SKM-1 treated with dmso at 0.1 percent for 144 hours (cell line): ENCODE results near the gene HHIPL1.
"Not testable (repeated sequence)": the region's sequence is repeated elsewhere in the genome, so short reads cannot be mapped to it uniquely, and the experiment has no call there.

Experiments
- DNase-seq: peaks from one replicate; lab custom pipeline; 2025; ENCODE audit not compliant: unreplicated experiment; lab: John Stamatoyannopoulos, UW

HHIPL1 gene

DNA sequence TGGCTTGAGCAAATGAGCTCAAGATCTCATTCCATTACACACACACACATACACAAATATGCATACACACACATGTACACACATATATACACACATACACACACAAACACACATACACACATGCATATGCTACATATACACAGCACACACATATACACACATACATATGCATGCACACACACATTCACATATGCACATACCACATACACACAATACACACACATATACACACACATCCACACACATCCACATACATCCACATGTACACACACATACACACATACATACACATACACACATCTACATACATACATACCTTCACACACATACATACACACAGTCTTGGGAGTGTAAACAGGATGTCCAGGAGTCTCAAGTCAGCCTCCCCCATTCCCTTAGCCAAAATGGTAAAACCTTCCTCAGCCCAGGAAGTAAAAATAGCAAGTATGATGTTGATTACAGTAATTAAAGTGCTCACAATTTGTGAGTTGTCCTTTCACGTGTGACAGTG lies 12.8 kb downstream of the HHIPL1 start:
- DNase-seq = no peak

DNA sequence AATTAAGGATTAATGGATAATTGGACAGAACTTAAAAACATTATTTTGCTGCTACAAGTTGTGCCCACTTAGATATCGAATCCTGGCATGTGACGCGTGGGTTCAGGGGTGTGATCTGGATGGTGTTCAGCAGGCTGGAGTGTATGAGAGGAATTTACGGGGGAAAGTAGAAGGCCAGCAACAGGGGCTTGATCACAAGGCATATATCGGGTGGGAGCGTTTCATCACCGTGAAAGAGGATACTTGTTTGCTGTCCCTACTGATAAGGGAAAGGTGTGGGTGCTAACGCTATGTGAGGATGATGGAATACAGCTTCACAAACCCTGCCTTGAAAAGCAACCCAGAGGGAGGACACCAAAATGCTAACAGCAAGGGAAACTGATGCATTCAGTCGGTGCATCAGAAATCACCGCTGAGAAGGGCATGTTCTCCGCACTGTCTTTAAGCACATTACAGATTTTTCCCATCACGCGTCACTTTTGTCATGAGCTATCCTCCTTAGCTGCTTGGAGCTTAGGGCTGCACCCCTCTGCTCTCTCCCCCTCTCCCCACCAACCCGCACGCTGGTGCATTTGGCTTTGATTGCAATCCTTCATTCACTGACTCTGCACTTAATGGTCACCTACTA lies 13.4 kb downstream of the HHIPL1 start:
- no peak for DNase-seq

DNA sequence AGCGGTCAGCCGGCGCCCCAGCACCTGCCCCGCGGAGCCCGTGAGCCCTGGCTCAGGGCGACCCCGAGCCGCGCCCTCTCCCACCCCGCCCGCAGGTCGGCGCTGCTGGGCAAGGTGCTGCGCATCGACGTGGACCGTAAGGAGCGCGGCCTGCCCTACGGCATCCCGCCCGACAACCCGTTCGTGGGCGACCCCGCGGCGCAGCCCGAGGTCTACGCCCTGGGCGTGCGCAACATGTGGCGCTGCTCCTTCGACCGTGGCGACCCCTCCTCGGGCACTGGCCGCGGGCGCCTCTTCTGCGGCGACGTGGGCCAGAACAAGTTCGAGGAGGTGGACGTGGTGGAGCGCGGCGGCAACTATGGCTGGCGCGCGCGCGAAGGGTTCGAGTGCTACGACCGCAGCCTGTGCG lies 14.4 kb downstream of the HHIPL1 start:
- DNase-seq = no peak

DNA sequence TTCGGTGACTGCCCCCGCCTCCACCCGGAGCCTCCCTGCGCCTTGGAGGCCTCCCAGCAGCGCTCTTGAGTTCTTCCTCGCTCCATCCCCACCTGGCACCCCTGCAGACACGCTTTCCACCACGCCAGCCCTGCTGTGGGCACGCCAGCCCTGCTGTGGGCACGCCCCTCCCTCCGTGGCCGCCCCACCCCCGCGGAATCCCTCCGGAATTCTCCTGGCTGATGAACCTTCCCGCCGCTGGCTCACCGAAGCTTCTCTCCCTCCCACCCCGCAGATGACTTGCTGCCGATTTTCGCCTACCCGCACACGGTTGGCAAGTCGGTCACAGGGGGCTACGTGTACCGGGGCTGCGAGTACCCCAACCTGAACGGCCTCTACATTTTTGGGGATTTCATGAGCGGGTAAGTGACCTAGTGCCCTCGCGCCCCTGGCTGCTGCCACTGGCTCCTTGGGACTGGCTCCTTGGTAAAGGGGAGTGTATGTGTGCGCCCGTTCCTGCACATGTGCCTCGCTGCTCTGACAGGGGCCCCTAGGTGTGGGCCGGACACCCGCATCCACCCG lies 15.2 kb downstream of the HHIPL1 start:
- DNase-seq = no peak

DNA sequence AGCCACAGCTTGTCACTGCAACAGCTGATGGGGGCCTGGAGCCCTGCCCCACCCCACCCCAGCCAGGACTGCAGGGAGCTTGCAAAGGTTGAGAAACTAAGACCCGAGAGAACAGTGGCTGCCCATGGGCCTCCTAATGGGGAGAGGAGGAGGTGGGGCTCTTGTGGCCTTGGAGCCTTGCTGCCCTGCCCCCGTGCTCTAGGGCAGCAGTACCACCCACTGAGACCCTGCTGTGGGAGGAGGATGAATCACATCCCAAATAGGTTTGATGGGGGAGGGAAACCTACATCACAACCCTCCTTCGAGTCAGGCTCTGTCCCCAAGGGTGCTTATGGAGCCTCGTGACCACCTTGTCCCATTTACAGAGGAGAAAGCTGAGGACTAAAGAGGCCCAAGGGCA lies 15.9 kb downstream of the HHIPL1 start:
- DNase-seq = no peak

DNA sequence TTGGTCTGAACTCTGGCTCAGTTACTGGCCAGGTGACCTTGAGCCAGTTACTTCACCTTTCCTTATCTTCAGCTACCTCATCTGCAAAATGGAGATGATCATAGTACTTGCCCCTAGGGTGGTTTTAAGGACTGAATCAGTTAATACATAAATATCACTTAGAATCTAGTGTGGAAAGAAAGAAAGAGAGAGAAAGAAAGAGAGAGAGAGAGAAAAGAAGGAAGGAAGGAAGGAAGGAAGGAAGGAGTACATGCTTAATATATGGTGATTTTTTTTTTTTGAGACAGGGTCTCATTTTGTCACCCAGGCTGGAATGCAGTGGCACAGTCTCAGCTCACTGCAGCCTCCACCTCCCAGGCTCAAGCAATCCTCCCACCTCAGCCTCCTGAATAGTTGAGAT lies 16.3 kb downstream of the HHIPL1 start:
- DNase-seq = not testable (repeated sequence)

DNA sequence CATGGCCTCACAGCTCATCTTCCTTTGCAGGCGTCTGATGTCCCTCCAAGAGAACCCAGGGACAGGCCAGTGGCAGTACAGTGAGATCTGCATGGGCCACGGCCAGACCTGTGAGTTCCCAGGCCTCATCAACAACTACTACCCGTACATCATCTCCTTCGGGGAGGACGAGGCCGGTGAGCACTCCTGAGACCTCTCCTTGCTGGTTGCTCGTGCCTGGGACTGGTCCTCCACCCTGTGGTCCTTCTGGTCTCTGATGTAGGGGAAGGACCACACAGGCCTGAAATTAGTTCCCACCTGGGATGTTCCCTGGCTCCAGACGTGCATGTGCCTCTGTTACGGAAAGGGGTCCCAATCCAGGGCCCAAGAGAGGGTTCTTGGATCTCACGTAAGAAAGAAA lies 17.9 kb downstream of the HHIPL1 start:
- DNase-seq = no peak

DNA sequence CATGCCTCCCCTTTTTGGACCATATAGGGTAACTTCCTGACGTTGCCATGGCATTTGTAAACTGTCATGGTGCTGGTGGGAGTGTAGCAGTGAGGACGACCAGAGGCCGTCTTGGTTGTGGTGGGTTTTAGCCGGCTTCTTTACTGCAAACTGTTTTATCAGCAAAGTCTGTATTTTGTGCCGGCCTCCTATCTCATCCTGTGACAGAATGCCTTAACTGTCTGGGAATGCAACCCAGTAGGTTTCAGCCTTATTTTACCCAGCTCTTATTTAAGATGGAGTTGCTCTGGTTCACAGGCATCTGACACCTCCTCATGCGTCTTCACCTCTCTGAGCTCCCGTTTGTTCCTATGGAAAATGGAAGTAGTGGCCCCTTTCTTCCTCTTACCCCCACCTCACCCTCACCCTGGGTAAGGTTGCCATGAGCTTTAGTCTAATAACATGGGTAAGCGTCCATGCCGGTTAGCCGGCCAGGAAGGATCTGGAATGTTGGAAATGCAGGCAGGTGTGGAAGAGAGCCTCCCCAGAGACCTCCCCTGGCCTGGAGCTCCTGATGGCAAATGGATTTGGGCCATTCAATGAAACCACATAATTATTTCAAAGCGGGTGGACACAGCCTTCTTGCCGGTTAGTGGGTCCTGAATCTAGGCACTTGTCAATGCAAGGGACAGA lies 18.6 kb downstream of the HHIPL1 start:
- no peak for DNase-seq

DNA sequence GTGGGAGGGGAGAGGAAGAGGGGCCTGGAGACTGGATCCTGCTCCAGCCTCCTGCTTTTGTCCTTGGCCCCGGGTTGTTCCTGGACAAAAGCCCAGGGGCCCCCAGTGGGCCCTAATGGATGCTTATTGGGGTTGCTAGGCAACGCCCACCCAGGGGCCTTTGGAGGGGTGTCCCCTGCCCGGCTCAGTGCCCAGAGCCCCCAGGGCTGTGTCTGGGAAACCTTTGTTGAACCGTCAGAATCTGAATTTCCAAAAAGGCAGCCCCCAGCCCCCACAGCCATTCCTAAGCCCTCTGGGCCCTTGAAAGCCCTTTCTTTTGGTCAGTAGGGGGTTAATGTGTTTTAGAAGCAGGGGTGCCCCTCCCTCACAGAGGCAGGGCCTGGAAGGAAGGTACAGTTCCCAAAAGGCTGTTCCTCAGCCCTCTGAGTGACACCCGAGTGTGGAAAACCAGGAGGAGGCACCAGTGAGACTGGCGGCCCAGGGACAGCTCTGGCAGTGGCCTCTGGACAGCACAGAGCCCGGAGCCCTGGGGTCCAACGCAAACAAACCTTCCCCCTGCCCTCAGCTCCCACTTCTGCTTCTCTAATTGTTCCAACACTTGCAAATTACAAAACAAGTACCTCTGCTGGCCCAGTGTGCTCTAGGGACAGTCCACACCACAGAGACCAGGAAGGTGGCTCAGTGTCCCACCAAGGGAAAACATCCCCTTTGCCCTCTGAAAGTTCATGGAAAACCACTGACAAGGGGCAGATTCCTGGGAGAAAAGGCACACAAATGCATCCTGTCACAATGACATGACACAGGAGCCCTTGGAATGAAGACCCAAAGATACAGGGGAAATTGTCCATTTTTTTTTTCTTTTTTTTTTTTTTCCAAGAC lies 19.4 kb downstream of the HHIPL1 start:
- DNase-seq = no peak

DNA sequence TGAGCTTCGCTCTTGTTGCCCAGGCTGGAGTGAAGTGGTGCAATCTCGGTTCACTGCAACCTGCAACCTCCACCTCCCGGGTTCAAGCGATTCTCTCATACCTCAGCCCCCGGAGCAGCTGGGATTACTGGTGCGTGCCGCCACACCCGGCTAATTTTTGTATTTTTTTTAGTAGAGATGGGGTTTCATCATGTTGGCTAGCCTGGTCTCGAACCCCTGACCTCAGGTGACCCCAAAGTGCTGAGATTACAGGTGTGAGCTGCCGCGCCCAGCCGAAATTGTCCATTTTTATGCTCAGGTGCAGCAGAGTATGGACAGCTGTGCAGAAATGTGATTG lies 20.0 kb downstream of the HHIPL1 start:
- DNase-seq = no peak

DNA sequence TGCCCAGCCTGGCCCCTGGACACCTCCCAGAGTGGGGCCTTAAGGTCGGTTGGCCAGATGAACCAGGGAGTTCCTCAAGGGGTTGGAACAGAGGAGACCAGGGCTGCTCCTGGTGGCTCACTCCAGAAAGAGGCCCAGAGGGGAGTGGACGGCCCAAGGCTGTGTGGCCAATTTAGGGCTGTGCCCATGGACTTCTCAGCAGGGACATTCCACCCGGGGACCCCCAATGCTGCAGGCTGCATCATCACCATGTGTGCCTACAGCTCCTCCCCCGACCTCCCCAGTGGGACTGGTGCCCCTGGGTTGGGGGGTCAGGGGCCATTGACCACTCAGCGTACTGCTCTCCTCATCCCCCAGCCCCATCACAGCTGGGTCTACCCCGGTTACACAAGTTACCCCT lies 21.6 kb downstream of the HHIPL1 start:
- no peak for DNase-seq

DNA sequence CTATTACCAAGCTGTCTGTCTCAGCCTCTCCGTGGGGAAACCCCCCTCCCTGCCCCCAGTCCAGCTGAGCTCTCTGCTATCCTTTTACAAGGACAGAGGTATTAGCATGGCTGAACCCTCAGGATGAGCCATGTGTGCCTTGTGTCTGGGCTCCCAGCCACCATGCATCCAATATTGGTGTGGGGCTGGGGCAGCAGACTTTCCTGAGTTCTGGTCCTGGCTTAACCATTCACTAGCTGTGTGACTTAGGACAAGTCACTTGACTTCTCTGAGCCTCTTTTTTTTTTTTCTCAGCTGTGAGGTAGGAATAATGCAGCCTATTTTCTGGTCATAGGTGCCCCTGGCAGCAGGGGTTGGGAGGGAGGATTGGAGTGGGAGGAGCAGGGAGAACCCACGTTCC lies 22.1 kb downstream of the HHIPL1 start:
- no peak for DNase-seq

DNA sequence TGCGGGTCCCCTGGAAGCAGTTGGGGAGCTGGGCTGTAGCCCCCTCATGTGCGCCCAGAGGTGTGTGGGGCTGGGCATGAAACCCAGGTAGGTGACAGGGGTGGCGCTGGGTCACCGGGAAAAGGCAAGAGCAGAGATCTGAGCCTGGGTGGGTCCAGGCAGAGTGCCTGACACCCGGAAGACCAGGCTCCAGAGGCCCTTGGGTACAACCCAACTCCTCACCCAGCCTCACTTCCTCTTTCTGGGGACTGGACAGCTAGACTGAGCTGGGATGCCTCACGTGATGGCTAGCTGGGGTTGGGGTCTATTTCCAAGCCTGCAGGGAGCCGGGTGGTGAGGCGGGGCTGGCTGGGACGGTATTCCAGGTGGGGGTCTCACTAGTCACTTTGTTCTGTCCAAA lies 22.9 kb downstream of the HHIPL1 start:
- peak; percentile 20 for DNase-seq

DNA sequence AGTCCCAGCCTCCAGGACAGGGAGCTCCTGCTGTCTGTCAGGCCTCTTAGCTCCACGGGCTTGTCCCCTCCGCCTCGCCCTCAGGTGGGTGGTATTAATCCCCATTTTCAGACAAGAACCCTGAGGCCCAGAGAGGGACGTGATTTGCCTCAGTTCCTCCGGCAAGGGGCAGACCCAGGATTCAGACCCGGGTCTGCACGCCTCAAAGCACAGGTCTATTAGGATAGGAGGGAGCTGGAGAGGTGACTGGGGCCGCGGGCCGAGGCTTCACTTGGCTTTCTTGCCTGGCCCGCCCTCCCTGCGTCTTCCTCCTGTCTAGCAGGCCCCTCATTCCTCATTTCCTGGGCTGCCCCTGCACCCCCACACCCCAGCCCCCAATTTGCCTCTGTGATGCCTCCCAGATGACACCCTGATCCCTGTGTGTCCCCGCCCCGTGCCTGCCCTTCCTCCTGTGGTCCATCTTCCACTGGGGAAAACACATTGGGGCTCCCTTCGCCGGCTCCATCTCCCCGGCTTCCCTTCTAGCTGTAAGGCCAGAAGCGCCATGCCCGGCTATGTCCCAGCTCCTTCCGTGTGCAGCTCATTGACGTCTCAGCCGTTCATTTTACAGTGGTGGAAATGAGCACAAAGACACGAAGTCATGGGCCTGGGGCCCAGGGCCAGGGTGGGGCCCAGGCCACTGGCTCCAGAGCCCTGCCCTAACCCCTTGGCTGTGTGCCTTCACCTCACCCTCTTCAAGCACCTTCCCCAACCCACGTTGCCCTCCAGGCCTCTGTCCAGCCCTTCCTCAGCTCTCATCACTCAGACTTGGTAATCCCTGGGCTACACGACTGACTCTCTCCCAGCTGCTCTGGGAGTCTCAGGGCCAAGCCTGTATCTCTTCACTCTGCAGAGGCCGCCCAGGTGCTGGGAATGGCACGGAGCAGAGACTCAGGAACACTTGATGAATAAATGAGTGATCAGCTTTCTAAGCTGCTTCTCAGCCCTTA lies 23.7 kb downstream of the HHIPL1 start:
- DNase-seq = no peak

DNA sequence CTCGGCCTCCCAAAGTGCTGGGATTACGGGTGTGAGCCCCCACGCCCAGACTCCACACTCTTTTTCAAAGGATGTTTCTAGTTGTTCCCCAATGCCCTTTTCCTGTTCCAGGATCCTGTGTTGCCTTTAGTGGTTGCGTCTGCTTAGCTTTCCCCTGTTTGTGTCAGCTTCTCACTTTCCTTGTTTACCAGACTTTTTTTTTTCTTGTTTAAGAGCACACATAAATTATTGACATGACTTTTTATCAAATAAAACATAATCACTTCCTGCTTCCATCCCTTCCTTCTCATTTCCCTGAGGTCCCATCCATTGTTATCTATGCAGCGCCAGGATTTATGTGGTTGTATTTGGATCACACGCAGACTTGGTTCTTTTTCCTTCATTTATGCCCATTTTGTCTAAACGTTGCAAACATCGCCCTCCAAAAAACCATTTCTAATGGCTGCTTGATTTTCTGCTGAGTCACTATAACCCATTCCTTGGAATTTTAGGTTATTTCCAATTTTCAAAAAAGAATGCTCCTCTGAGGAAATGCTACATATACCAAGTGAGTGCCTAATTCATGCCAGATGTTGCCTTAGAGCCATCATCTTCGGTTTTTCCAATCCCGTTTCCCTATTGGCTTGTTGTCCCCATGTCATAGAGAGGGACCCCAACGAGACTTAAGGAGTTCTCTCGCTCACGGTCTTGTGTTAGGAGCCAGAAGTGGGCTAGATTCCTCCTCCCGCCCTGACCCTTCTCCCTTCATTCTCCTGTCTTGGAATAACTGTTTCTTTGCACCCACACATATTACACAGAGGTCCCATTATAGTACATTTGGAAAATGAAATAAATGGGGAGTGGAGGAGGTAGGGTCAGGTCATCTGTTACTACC lies 25.7 kb downstream of the HHIPL1 start:
- no peak for DNase-seq

DNA sequence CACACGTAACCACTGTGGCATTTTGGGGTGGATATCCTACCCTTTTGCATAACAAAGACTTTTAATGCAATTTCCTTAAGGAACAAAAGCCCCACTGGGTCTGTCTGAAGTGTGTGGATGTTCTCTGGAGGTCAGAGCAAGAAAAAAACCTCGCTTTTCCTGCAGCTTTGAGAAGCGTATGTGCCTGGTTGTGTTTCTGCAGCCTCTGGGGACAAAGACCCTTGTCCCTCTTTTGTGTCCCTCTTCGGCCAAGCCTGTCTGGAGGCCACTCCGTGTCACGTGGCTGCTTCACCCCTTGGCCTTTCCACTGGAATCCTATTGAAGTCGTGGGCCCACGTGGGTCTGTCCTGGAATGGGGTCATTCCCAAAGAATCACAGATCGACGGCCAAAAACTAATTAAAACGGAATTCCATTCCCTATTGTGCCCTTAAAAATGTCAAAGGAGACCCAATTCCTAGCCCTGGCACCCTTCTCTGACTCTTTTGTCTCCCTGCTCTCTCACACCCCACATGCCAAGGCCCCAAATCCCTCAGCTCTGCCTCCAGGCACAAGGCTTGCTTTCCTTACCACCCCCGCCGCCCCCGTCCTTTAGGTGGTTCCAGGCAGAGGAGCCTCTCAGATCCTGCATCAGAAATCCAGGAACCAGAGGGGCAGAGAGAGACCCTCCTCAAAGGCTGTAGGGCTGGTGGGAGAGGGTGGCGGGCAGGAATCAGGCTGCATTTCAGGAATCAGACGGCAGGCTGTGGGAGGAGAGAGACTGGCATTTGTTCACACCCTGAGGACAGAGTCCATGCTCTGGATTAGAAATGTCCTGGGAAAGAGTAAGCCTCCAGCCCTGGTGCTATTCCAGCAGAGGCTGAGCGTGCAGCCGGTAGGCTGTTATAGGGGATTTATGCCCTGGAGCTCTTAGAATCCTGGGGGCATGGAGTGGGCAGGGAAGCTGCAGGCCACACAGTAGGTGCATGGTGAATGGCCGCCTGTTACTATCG lies 26.6 kb downstream of the HHIPL1 start:
- DNase-seq = no peak

DNA sequence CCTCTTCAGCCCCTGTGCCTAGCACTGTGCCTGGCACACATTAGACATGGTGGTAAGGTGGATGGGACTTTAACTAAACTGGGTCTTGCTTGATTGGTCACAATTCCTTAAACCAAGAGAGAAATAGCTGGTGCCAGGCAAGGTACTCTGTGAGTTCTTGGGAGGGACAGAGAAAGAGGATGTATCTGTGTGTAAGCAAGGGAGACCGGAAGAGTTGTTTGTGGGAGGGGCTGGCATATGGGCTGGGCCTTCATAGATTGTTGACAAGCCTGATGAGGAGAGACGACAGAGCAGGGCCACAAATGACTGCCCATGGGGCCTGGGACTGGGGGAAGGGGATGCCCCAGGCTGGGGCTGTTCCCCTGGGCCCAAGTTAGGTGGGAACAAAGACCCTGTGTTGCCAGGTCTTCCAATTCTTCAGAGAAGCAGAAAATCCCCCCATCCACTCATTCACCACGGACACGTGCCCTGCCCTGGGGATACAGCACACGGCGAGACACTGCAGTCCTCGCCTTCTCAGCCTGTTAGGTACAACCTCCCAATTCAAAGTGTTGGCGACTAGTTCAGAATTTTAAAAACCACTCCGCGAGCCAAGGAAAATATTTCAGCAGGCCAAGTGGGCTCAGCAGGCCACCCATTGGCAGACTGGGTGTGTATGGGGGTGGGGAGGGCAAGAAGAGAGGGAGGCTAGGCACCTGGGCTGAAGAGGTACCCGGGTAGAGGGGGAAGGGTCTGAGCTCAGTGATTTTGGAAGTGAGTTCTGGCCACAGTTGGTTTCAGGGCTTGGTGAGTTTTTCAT lies 27.8 kb downstream of the HHIPL1 start:
- DNase-seq = peak; percentile 4
